ENCODE results near the gene ANTXR2. TPM values are rescaled to one million over a fixed set of nuclear protein-coding genes. Genes with fewer than 3 reads are reported as not detected.
"Not testable (repeated sequence)": the region's sequence is repeated elsewhere in the genome, so short reads cannot be mapped to it uniquely, and the experiment has no call there.

The ANTXR2 gene
- polyA plus RNA-seq, 1 of the 3 experiments (the other 2 are of a cell fraction), result 48.8 TPM

DNA sequence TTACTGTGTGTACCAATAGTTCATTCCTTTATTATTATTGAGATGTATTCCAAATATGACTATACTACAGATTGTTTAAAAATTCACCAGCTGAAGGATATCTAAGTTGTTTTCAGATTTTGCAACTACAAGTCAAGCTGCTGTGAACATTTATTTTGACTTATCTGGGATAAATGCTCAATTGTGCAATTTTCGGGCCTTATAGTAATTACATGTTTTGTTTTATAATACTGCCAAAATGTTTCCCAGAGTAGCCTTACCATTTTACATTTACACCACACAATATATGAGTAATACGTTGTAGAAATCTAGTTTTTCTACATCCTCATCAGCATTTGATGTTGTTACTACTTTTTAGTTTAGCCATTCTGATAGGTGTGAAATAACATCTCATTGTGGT, 179.6 kb downstream of the ANTXR2 start (continued):
- TF ChIP-seq, protein P1, sequence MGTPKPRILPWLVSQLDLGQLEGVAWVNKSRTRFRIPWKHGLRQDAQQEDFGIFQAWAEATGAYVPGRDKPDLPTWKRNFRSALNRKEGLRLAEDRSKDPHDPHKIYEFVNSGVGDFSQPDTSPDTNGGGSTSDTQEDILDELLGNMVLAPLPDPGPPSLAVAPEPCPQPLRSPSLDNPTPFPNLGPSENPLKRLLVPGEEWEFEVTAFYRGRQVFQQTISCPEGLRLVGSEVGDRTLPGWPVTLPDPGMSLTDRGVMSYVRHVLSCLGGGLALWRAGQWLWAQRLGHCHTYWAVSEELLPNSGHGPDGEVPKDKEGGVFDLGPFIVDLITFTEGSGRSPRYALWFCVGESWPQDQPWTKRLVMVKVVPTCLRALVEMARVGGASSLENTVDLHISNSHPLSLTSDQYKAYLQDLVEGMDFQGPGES (IDR thresholded peaks at IDR 0.05; ENCODE audit: low read depth, low read length), result no peak
- no peak for TF ChIP-seq MXI1 (IDR thresholded peaks at IDR 0.05; ENCODE audit: low read depth, low read length)
- no peak for TF ChIP-seq EZH2phosphoT487 (IDR thresholded peaks at IDR 0.05; ENCODE audit: borderline replicate concordance, low read depth)
- no peak for TF ChIP-seq FOXM1 (IDR thresholded peaks at IDR 0.05; ENCODE audit: low read depth)
- no peak for TF ChIP-seq USF2 (IDR thresholded peaks at IDR 0.05; ENCODE audit: borderline replicate concordance, low read depth, low read length)

DNA sequence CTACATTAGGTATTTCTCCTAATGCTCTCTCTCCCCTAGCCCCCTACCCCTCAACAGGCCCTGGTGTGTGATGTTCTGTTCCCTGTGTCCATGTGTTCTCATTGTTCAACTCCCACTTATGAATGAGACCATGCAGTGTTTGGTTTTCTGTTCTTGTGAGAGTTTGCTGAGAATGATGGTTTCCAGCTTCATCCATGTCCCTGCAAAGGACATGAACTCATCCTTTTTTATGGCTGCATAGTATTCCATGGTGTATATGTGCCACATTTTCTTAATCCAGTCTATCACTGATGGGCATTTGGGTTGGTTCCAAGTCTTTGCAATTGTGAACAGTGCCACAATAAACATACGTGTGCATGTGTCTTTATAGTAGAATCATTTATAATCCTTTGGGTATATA, 184.0 kb downstream of the ANTXR2 start:
- 71% methylated on average over 1 of the region's 1 CpG for WGBS (ENCODE audit: low lambda C conversion rate)

GRCh38 chr4:79886557-79886956, 186.5 kb downstream of the ANTXR2 start:
- WGBS (ENCODE audit: low lambda C conversion rate), result 92% methylated on average over 1 of the region's 1 CpG
- Histone ChIP-seq H2AFZ (ENCODE audit: low read depth) (no peak overlapping the region), H3K9ac (no peak overlapping the region), H3F3A (replicated peaks; ENCODE audit: insufficient read depth) (no peaks in the 10 kb centered on the region), H3K27ac (ENCODE audit: low read depth in 2 of 2, low read length in 1 of 2) (no peak overlapping the region), H3K27me3 (ENCODE audit: insufficient read depth) (no peaks in the 10 kb centered on the region), H3K4me3 (ENCODE audit: low read depth in 2 of 2, low read length in 1 of 2) (no peak overlapping the region), H3K4me2 (no peak overlapping the region), H3K9me3 (no peaks in the 10 kb centered on the region), H3K9me2 (no peaks in the 10 kb centered on the region), H4K20me1 (ENCODE audit: insufficient read depth) (no peaks in the 10 kb centered on the region), H3K36me3 (replicated peaks in 1 of 2; ENCODE audit: control insufficient read depth in 1 of 2, insufficient read depth in 2 of 2, low read length in 1 of 2) (no peaks in the 10 kb centered on the region), H3K79me2 (ENCODE audit: insufficient read depth) (no peaks in the 10 kb centered on the region), H3K4me1 (ENCODE audit: control insufficient read depth in 1 of 2, insufficient read depth in 2 of 2, low read depth in 1 of 2, low read length in 1 of 2) (no peaks in the 10 kb centered on the region)
- ChIA-PET CTCF (interaction anchor here (0.7 kb wide), 1 partner anchor 11 kb away, joined by 3 read pairs; no protein-coding TSS in a partner anchor), POLR2A (no interaction called here)
- TF ChIP-seq SMC3 (IDR thresholded peaks at IDR 0.05; ENCODE audit: low read depth, low read length) (no peak), RCOR1 (IDR thresholded peaks at IDR 0.05; ENCODE audit: low read length) (no peak), CHD2 (IDR thresholded peaks at IDR 0.05; ENCODE audit: low read length, partially characterized antibody) (no peak), USF2 (IDR thresholded peaks at IDR 0.05; ENCODE audit: borderline replicate concordance, low read depth, low read length) (no peak), JUND (IDR thresholded peaks at IDR 0.05) (no peak), NRF1 (IDR thresholded peaks at IDR 0.05; ENCODE audit: low read depth, low read length) (no peak), USF1 (IDR thresholded peaks at IDR 0.05; ENCODE audit: borderline replicate concordance, low read depth) (no peak), FOSL2 (IDR thresholded peaks at IDR 0.05; ENCODE audit: borderline replicate concordance, low read depth) (no peak), GABPA (IDR thresholded peaks at IDR 0.05; ENCODE audit: low read depth) (no peak), RAD21 (IDR thresholded peaks at IDR 0.05; ENCODE audit: low read length) (no peak), RXRA (IDR thresholded peaks at IDR 0.05; ENCODE audit: borderline replicate concordance, low read depth) (no peak), EZH2phosphoT487 (IDR thresholded peaks at IDR 0.05; ENCODE audit: borderline replicate concordance, low read depth) (no peak)
- TF ChIP-seq, protein P2, sequence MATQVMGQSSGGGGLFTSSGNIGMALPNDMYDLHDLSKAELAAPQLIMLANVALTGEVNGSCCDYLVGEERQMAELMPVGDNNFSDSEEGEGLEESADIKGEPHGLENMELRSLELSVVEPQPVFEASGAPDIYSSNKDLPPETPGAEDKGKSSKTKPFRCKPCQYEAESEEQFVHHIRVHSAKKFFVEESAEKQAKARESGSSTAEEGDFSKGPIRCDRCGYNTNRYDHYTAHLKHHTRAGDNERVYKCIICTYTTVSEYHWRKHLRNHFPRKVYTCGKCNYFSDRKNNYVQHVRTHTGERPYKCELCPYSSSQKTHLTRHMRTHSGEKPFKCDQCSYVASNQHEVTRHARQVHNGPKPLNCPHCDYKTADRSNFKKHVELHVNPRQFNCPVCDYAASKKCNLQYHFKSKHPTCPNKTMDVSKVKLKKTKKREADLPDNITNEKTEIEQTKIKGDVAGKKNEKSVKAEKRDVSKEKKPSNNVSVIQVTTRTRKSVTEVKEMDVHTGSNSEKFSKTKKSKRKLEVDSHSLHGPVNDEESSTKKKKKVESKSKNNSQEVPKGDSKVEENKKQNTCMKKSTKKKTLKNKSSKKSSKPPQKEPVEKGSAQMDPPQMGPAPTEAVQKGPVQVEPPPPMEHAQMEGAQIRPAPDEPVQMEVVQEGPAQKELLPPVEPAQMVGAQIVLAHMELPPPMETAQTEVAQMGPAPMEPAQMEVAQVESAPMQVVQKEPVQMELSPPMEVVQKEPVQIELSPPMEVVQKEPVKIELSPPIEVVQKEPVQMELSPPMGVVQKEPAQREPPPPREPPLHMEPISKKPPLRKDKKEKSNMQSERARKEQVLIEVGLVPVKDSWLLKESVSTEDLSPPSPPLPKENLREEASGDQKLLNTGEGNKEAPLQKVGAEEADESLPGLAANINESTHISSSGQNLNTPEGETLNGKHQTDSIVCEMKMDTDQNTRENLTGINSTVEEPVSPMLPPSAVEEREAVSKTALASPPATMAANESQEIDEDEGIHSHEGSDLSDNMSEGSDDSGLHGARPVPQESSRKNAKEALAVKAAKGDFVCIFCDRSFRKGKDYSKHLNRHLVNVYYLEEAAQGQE (IDR thresholded peaks at IDR 0.05; ENCODE audit: low read depth, low read length), result no peak
- DNase-seq, result no peak

More for the DNA sequence above, 184.0 kb downstream of the ANTXR2 start:
- H3K4me1 ChIP-seq (ENCODE audit: control insufficient read depth in 1 of 2, insufficient read depth in 2 of 2, low read depth in 1 of 2, low read length in 1 of 2); H3K9me3 ChIP-seq; H3K36me3 ChIP-seq (replicated peaks in 1 of 2; ENCODE audit: control insufficient read depth in 1 of 2, insufficient read depth in 2 of 2, low read length in 1 of 2); H3K79me2 ChIP-seq (ENCODE audit: insufficient read depth); H3K4me2 ChIP-seq; H3K27ac ChIP-seq (ENCODE audit: low read depth in 2 of 2, low read length in 1 of 2); H3K9ac ChIP-seq; H4K20me1 ChIP-seq (ENCODE audit: insufficient read depth); H3K4me3 ChIP-seq (ENCODE audit: low read depth in 2 of 2, low read length in 1 of 2); DNase-seq; H3F3A ChIP-seq (replicated peaks; ENCODE audit: insufficient read depth); H2AFZ ChIP-seq (ENCODE audit: low read depth); H3K9me2 ChIP-seq; POLR2A ChIA-PET; CTCF ChIA-PET; H3K27me3 ChIP-seq (ENCODE audit: insufficient read depth): not testable (repeated sequence)
